IPS-NIHi7 (cell line): ENCODE data around the gene STAT3.
"Not testable (repeated sequence)": the region's sequence is repeated elsewhere in the genome, so short reads cannot be mapped to it uniquely, and the experiment has no call there.

Experiments used
- DNase-seq: peaks from one replicate; pipeline ENCODE4 v3.0.0; 2012; ENCODE audit warnings: mixed read lengths; ENCODE audit errors: extremely low spot score

The STAT3 gene

DNA sequence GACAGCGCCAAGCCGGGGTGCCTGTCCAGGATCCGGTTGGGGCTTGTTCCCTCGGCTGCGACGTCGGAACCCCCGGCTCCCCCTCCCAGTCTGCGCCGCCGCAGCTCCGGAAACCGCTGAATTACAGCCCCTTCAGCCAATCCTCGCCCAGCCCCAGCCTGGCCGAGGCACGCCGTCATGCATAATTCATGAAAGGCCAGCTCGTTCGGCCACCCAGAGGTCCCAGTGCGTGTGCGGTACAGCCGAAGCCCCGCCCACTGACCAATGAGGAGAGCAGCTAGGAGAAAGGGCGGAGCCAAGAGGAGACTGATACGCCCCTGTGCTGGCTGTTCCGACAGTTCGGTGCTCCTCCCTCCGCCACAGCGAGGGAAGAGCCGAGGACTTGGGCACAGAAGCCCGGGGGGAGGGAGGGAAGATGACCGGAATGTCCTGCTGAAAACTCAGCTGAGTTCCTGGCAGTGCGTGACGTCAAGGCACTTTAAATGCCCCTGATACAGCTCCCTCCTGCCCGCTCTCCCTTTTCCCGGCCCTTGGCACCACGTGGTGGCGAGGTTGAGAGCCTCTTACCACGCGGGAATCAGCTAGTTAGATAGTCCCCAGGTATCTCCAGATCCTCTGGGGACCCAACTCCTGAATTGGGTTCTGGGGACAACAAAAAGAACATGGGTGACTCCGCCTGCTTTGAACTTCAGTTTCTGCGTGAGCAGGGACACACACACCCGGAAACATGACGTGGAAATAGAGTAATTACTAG lies at the start of gene STAT3:
STAT3 (minus strand) TSS at position 62 of the 754 bp plus-strand sequence. CDS start 39,926 bp downstream, outside the sequence.
- peak; percentile 99 for DNase-seq

DNA sequence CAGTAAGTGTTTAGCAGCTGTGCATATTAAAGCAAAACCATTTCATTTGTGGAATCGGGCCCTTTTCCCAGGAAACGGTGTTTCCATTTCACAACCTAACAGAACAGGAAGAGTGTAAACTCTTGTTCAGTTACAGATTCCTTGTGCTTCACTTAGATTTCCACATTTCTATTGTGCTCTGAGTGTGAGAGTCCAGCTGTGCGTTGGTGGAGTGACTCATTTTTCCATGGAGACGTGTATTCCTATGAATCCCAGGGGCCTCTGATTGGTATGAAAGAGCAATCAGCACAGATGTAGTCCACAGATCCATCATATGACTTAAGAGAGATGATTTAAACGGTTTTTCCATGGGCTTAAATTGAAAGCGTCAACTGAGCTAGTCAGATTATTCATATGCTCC lies 48.1 kb upstream of the STAT3 start:
- no peak for DNase-seq

DNA sequence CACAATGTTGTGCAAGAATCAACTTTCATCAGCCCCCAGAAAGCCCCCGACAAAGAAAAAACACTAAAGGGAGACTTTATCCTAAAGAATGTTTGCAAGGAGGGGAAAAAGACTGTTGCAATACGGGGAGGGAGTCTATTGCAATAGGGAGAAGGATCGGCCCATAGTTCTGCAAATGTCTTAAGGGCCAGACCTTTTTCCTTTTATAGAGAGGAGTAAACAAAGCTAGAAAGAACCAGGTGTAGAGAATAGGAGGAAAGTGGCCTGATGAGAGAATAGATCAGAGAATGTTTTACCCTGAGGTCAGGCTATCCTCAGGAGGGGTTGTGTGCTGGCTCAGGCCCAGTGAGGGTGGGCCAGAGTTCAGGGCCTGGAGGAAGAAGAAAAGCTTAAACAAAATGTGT lies 43.5 kb upstream of the STAT3 start:
- DNase-seq: peak; percentile 12

DNA sequence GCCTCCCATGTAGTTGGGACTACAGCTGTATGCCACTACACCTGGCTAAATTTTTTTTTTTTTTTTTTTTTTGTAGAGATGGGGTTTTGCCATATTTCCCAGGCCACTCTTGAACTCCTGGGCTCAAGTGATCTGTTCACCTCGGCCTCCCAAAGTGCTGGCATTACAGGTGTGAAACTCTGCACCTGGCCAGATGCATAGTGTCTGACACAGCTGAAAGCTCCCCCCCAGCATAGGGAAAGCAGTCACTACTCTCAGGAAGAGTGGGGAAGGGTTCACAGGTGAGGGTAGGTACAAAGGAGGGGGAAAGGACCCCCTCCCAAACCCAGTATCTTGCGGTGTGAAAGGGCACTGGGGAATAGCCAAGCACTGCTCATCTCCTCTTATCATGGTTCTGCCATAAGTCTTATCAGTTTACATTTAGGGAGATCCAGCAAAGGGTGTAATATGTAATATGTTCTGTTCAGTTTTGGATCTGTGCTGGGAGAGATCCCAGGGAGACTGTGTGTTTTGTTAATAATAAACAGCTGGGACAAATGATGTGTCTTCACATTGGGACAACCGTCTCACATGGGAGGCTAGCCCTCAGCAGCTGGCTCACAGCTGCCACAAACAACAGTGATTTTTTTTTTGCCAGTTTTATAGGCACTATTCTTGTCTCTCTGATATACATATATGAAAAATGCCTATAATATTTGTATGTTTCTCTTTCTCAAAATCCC lies 41.6 kb upstream of the STAT3 start:
- DNase-seq: no peak

DNA sequence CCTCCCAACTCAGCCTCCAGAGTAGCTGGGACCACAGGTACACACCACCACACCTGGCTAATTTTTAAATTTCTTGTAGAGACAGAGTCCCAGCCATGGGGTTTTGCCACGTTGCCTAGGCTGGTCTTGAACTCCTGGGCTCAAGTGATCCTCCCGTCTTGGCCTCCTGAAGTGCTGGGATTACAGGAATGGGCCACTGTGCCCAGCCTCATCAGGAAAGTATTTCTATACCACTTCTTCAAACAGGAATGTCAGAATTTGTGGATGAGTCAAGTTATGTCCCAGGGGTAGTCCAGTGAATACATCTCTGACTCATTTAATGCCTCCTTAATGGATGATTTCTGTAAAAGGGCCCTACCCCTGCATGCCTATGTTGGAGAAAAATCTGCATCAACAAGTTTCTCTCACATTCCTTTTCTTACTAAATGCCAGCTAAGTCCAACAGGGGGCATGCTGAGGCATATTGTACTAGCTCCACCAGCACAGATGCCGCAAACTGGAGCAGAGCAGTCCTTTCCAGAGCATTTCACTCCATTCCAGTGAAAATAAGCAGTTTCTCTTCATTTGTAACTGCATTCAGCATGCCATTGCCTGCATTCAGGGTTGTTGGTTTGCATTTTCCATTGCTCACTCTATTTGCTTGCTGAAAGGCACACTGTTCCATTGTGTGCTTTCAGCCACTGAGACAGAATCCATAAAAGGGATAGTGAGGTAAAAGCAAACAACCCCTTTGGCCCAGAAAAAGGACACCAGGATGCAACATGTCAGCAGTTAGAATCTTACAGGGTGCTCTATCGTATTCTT lies 40.1 kb upstream of the STAT3 start:
- DNase-seq: peak; percentile 57

DNA sequence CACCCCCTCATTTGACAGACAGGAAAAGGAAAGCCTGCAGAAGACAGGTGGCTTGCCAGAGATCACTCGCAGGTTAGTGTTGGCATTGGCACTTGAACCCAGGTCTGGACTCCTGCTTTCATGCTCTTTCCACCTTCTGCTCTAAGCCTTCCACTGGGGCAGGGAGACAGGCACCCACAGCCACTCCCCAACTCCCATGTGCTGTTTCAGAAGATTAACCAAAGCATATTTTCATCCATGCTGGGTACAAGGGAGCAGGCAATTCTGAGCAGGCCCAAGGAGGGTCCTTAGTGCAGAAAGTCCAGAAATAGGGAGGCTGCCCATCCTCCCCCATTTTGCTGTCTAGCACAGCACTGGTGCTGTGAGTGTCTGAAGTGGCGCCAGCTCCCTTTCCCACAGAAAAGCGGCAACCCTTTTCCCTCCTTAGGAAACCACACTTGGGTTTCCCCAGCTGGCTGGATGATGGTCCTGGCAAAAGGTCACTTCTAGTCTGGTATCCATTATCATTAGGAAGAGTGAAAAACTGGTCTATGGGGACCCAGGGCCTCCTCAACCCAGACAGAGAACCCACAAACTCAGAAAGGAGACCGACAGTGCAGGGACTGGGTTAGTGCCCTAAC lies 36.9 kb upstream of the STAT3 start:
- no peak for DNase-seq

DNA sequence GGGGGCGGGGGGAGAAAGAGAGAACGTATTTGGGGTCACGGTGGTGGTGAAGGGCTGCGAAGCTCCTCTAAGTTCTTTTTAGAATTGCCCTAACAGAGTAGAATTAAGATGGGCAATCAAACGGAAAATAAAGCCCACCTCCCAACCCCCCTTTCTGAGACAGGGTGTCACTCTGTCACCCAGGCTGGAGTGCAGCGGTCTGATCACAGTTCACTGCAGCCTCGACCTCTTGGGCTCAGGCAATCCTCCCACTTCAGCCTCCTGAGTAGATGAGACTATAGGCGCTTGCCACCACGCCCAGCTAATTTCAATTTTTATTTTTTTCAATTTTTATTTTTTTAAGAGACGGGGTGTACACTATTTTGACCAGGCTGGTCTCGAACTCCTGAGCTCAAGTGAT lies 35.5 kb upstream of the STAT3 start:
- DNase-seq: no peak

DNA sequence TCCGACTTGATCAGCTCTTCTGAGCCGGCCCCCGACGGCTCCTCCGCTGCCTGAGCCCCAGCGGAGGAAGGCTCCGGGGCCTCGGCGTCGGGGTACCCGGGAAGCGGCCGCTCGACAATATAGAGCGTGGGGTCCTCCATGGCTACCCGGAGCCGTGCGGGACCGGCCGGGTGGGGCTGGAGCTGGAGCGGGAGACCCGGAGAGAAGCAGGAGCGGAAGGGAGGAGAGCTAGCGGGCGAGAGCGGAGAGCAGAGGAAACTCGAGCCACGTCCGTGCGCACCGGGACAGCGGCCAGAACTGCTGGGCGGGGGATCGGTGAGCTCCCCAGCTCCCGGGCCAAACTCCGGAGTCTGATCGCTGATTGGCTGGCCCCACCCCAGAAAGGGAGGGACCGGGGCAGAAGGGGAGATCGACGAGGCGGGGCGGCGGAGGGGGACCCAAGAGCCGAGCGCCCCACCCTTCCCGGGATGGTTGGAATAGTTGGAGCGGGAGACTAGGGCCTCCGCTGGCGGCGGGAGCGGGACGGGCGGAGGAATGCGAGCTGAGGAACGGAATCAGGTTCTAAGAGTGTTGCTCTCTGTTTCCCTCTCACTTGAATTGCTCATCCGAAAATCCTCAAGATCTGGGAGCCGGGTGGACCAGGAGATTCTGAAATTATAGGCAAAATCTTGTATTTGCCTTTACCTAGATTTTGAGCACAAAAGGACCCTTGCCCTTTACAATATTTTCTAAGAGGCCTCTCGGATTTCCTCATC lies 34.9 kb upstream of the STAT3 start, which contains the start of gene CAVIN1:
CAVIN1 (minus strand) TSS at position 299 of the 755 bp plus-strand sequence; CDS start at position 140, 159 bp downstream.
- DNase-seq: peak; percentile 98

DNA sequence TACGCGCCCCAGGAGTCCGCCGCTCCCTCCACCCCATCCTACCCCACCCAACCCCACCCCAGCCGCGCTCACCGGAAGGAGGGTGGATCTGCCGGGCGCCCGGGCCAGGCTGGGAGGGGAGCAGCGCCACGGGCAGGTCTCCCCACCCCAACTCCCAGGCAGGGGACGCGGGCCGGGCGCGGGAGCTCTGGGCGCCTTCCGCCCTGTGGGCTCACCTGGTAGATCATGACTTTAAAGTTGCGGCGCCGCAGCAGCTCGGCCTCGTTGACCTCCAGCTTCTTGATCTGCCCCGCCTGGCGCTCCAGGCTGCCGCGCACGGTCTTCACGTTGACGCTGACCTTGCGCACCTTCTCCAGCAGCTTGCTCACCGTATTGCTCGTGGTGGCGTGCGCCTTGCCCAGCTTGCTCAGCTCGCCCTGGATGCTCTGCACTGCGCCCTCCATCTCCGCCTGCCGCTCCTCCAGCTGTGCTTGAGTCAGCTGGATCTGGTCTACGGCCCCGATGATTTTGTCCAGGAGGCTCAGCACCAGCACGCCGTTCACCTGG lies 34.2 kb upstream of the STAT3 start:
- DNase-seq: no peak

DNA sequence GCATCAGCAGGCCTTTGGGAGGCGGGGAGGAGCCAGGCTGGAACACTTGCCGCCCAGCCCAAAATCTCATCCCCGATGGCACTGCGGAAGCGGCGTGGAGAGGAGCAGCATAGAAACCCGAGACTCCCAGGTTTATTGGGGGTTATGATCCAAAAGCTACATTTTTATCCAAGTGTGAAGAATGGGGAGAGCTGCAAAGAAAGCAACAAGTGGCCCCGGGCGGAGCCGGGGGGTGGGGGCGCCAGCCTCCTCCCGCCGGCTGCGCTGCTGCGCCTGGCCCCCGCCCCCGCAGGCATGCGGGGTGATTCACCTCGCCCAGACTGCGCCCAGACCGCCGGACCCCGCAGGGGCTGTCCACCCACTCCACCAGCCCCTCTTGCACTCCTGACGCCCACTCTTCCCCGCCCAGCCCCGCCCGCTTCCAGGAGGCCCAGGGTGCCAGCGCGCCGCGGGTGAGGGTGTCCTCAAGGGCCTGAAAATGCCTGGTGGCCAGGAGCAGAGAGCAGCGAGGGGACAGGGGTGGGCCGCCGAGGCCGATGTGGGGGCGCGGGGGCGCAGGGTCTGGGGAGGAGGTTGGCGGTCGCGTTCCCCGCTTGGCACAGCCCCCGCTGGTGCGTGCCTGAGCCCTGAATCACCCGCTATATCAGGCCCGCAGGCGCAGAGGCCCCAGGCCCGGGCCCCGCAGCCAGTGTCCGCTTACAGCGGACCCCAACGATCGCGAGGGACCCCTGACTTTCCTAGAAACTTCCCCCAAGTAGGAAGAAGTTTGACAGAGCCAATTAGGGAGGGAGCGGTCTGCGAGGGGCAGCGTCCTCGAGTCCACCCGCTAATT lies 33.5 kb upstream of the STAT3 start:
- no peak for DNase-seq

DNA sequence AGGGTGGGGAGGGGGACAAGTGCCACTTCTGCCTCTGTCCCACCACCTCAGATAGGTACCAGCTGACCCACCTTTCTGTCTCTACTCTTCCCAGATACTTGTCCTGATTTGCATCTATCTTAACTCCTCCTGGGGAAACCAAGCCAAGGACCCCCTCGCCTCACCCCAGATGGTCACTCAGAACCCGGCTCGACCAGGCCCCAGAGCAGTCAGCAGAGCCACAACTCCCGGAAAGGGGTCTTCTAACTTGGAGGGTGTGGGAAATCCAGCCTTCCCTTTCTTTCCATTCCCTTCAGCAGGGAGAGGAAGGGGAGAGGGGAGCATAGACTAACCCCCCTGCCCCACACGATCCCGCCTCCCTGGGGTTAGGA lies 32.9 kb upstream of the STAT3 start:
- no peak for DNase-seq

DNA sequence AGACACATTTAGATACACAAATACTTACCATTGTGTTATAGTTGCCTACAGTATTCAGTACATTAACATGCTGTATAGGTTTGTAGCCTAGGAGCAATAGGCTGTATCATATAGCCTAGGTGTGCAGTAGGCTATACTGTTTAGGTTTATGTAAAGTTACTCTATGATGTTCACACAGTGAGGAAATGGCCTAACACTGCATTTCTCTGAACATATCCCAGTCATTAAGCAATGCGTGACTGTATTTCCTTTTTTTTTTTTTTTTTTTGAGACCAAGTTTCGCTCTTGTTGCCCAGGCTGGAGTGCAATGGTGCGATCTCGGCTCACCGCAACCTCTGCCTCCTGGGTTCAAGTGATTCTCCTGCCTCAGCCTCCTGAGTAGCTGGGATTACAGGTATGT lies 29.7 kb upstream of the STAT3 start:
- DNase-seq: not testable (repeated sequence)

DNA sequence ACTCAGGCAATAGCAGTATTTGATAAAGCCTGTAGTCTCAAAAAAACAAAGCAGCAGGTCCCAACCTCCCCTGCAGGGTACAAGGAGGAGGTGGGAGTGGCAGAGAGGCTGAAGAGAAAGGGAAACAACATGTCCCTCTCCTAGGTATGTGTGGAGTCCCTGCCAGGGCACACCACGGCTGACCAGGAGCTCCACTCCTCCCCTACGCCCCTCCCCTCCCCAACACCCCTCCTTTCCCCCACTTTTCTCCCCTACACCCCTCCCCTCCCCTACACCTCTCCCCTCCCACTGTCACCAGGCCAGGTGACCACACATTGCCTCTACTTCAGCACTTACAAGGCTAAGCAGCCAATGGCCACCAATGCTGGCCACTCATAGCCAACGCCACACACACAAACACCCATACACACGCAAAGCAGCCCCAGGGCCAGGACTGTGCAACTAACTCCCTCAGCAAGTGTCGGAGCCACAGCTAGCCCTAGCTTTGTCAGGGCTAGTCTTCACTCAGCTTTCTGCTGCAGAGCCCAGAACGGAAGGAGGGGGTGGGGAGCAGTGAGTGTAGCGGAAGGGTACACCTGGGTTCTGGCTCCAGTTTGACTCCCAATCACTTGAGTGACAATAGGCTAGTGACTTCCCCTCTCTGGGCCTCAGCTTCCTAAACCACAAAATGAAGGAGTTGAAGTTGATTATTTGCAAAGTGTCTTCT lies 26.6 kb upstream of the STAT3 start:
- DNase-seq: no peak

DNA sequence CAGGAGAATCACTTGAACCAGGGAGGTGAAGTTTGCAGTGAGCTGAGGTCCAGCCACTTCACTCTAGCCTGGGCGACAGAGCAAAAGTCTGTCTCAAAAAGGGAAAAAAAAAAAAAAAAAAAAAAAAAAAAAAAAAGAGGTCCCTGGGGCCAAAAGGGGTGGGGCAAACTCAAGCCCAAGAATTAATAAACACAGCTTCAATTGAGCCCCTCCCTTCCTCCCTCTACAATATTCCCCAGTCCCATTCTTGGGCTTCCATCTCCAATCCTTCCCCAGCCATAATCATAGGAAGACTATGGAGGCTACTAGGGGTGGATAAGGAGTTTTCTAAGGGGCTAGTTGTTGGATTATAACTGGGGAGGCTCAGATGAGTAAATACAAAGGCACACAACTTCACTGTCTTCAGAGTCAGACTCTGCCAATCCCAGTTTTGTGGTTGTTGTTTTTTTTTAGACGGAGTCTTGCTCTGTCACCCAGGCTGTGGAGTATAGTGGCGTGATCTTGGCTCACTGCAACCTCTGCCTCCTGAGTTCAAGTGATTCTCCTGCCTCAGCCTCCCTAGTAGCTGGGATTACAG lies 25.3 kb upstream of the STAT3 start:
- DNase-seq: no peak

DNA sequence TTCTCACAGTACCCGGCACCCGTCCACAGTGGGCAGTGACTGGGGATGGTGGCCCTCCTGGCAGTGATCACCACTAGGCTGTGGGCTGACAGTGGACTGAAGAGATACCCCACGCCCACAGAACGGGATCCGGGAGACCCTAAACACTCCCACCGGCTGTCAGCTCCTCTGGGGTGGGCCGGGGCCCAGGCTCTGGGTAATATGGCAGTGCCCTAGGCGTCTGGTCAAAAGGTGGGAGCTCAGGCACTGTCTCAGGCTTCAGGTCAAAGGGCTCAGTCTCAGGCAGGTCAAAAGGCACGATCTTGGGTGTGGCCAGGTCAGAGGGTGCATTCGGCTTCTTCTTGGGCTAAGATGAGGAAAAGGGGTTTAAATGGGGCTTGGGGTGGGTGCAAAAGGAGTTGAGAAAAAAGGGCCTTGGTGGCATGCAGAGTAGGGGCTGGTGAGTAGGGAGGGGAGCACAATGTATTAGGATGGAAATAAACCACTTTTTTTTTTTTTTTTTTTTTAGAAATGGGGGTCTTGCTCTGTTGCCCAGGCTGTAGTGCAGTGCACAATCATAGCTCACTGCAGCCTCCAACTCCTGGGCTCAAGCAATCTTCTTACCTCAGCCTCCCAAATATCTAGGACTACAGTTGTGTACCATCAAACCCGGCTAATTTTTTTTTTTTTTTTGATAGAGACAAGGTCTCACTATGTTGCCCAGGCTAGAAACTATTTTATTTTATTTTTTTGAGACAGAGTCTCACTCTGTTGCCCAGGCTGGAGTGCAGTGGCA lies 23.9 kb upstream of the STAT3 start:
- no peak for DNase-seq

DNA sequence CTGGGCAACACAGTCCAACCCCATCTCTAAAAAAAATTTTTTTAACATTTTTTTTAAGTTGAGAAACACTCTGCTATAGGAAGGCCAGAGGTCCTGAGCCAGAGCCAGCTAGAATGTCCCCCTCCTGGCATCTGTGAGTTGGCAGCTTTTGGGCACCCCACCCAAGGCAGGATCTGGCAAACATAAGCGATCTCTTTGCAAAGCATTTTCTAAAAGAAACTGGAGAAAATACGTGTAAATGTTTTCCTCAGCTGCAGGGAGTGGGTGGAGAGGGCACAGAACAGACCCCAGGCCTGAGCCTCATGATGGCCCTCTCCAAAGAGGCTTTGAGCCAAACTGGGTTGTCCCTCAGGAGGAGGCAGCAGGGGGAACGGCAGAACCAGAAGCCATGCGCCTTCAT lies 23.1 kb upstream of the STAT3 start:
- no peak for DNase-seq

DNA sequence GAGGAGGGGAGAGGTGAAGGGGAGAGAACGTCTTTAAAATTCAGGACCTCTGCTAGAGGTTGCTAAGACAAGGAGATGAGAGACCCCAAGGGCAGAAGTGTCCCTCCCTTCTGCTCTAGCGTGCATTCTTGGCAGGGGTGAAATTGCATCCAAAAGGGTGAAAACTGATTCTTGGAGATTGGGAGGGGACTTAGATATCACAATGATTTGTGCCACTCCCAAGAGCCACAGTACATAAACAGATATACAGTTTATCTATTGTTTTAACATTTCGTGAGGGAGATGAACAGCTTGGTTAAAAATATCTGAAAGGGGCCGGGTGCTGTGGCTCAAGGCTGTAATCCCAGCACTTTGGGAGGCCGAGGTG lies 22.1 kb upstream of the STAT3 start:
- DNase-seq: no peak
